ENCODE results near the gene DACH2.

- no peak for TF ChIP-seq POLR2AphosphoS5 (IDR thresholded peaks at IDR 0.05; ENCODE audit: low read depth, low read length)
- no peak for TF ChIP-seq TAF1 (IDR thresholded peaks at IDR 0.05; ENCODE audit: borderline replicate concordance, low read depth, low read length)
- TF ChIP-seq POLR2A (IDR thresholded peaks at IDR 0.05; ENCODE audit: low read depth, low read length), result no peak
These were observed 307.2 kb downstream of the DACH2 start for GRCh38 chrX:86455495-86455894.

All from GM12892 (cell line).